ENCODE results near the gene OR5AC2. TPM values are rescaled to one million over a fixed set of nuclear protein-coding genes. Genes with fewer than 3 reads are reported as not detected.

The OR5AC2 gene
- polyA plus RNA-seq, 4 donors = not detected

GRCh38 chr3:98136631-98137030 is 49.7 kb downstream of the OR5AC2 start:
- DNase-seq (ENCODE audit: low read depth in 4 of 4, low spot score in 2 of 4) = no peak

Other genes starting within 250 kb of the OR5AC2 start
- 10 to 100 TPM; 35.6 to 41.4 (median 38.2) TPM for gene RIOX2, start 114.7 kb upstream of the OR5AC2 start, polyA plus RNA-seq (ENCODE audit: insufficient read length in 4 of 4)
- gene GABRR3, start 51.9 kb upstream of the OR5AC2 start, polyA plus RNA-seq (ENCODE audit: insufficient read length in 4 of 4) = under 1 TPM in 1 of 4 donors, not detected in 3; 0.11 TPM
- under 1 TPM in 2 of 4 donors, not detected in 2; 0.03 to 0.05 TPM for gene OR5H1, start 43.5 kb downstream of the OR5AC2 start, polyA plus RNA-seq (ENCODE audit: insufficient read length in 4 of 4)
- gene OR5H14, start 60.3 kb downstream of the OR5AC2 start, polyA plus RNA-seq (ENCODE audit: insufficient read length in 4 of 4) = under 1 TPM in 1 of 4 donors, not detected in 3; 0.05 TPM
- gene OR5H15, start 79.5 kb downstream of the OR5AC2 start, polyA plus RNA-seq (ENCODE audit: insufficient read length in 4 of 4) = not detected
- not detected for gene OR5H6, start 177.1 kb downstream of the OR5AC2 start, polyA plus RNA-seq (ENCODE audit: insufficient read length in 4 of 4)
- not detected for gene OR5H2, start 195.3 kb downstream of the OR5AC2 start, polyA plus RNA-seq (ENCODE audit: insufficient read length in 4 of 4)

Measured in left renal cortex interstitium (tissue), 4 donors.